SU-DHL-6 (cell line): ENCODE data around the gene NACC2.

Experiments used
- CTCF ChIP-seq: fragments of 200-600 bp; sonication (generic); IDR thresholded peaks from one replicate; pipeline ENCODE4 v1.5.1; 2017; ENCODE audit warnings: antibody characterized with exemption, mild to moderate bottlenecking, low read length, moderate library complexity; ENCODE audit not compliant: insufficient read depth, poor library complexity, severe bottlenecking
- EZH2phosphoT487 ChIP-seq: fragments of 200-600 bp; sonication (generic), shearing (Covaris generic); conservative IDR thresholded peaks from 2 replicates; pipeline ENCODE4 v1.6.1; 2018; ENCODE audit warnings: mild to moderate bottlenecking, antibody characterized with exemption, low read length, moderate library complexity, mixed read lengths

DNA sequence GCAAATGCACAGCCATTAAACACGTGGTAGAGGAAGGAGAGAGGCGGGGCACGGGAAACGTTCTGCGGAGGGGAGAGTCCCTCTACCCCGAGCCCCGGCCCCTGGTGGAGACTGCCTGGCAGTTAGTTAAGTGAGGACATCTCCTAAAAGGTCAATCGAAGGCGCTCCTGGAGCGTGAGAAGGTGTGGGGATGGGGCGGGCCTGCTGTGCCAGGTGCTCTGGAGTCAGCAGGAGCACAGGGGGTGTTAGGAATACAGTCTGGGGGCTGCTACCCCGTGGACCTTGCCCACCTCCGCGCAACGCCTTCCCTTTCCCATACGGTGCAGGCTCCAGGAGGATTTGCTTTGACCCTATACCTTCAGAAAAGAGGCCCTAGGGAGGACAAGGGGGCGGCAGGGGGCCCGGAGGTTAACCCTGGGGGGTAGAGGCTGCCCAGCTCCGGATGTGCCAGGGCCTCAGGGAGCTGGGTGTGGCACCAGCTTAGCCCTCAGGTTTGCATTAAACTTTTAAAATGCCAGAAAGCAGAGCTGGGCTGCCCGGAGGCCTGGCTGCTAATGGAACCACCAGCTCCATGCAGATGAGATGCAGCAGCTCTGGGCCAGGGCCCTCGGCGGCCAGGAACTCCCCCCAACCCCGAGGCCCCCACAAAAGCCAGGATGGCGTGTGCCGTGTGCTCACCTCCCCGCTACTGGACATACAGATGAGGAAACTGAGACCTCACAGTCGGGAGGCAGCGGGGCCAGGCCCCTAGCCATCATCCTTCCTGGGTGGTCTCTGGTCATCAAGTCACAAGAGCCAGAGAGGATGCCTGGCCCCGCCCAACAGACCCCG, 39.2 kb downstream of the NACC2 start:
- TF ChIP-seq CTCF (no peak), EZH2phosphoT487 (no peak)
